Stomach (tissue), 4 donors: Measurements from ENCODE around the gene VAMP3.

Experiments used
- CTCF ChIP-seq, 7 experiments: fragments of 450-650 bp in 4 of 7; fragments of 200-600 bp in 3 of 7; sonication (generic) in 3 of 7; IDR thresholded peaks; one replicate each; pipeline ENCODE4 v1.5.1; 2016 to 2019; ENCODE audit warnings: antibody characterized with exemption in 7 of 7, control low read depth in 2 of 7, mild to moderate bottlenecking in 1 of 7
- EP300 ChIP-seq: sonication (generic); formaldehyde crosslinking; IDR thresholded peaks from one replicate; pipeline ENCODE4 v1.6.1; 2017; ENCODE audit warnings: antibody characterized with exemption
- POLR2A ChIP-seq, 4 donors: fragments of 450-650 bp; IDR thresholded peaks; one replicate each; pipeline ENCODE4 v1.6.1; 2016; ENCODE audit warnings: antibody characterized with exemption in 4 of 4, control low read depth in 2 of 4, mild to moderate bottlenecking in 1 of 4, moderate library complexity in 1 of 4
- POLR2AphosphoS5 ChIP-seq, 3 donors: sonication (generic); formaldehyde crosslinking; IDR thresholded peaks; one replicate each; pipeline ENCODE4 v1.6.1; 2016; ENCODE audit warnings: antibody characterized with exemption in 3 of 3

GRCh38 chr1:7751174-7751573 lies 19.9 kb upstream of the VAMP3 start:
- TF ChIP-seq CTCF (IDR thresholded peaks at IDR 0.05) (no peak), POLR2A (IDR thresholded peaks at IDR 0.05) (no peak), POLR2AphosphoS5 (IDR thresholded peaks at IDR 0.05) (no peak), EP300 (no peak)
